Inferior parietal cortex (tissue), 1 donor: Measurements from ENCODE around the gene LENEP.

Experiments used
- DNase-seq: peaks from one replicate; pipeline ENCODE4 v3.0.0-alpha.2; 2016; ENCODE audit errors: extremely low spot score

LENEP gene

DNA sequence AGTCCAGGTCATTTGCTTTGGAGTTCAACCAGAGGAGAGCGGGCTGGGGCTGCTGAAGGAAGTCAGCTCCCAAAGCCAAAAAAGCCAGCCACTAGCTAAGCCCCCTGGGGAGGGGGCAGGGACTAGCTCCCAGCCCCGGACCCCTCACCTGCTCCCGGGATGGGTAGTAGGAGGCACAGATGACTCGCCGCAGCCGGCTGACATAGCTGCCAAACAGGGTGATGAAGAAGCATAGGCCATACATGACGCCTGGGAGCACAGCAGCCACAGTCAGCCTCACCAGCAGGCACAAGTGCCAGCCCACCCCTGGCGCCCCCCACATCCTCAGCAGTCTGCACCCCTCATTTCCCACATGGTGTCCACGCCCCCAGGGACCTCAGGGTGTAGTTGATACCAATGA lies 32.8 kb downstream of the LENEP start:
- no peak for DNase-seq

- no peak for DNase-seq
These were observed 33.2 kb downstream of the LENEP start for GRCh38 chr1:155026588-155026987.

DNA sequence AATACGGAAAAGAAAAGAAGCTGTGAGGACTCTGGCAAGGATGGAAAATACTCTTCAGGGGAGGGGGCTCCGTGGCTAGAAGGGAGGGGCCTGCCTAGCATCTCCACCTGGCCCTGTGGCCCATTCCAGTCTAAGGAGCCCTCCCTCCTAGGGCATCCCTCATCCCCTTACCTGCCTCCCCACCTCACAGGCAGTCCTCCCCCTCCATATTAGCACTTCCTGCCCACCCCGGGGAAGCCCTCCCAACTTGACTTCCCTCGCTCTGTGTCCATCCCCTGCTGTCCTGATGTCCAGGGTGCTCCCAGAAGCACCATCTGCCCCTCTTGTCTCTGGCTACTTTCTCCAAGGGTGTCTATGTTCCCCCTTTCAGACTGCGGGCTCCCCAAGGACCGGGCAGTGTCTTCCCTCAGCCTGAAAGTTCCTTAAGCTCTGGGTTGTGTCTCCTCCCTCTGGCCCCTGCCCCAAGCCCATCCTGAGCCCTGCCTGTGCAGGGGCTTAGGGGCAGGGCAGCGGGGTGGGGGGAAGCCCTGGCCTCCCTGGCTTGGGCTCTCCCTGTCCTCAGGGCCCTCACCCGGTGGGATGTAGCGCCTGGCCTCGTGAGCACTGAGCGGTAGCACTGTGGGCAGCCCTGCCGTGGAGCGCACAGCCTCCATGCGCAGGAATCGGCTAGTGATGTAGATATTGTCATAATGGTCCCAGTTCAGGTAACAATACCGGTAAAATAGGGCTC lies 36.3 kb downstream of the LENEP start:
- no peak for DNase-seq

GRCh38 chr1:155030243-155030795 lies 36.9 kb downstream of the LENEP start:
- no peak for DNase-seq

GRCh38 chr1:155030899-155031298 lies 37.5 kb downstream of the LENEP start:
- no peak for DNase-seq

GRCh38 chr1:155032886-155033285 lies 39.5 kb downstream of the LENEP start:
- DNase-seq = no peak

- no peak for DNase-seq
These were observed 40.1 kb downstream of the LENEP start, which contains the start of the genes DCST1 and DCST2 for GRCh38 chr1:155033524-155033923. TSS of gene DCST1 (plus strand) at chr1:155033824. CDS start at chr1:155034037, 213 bp downstream. TSS of gene DCST2 (minus strand) at chr1:155033781. CDS start at chr1:155033701, 80 bp downstream.

- no peak for DNase-seq
These were observed 41.2 kb downstream of the LENEP start for GRCh38 chr1:155034318-155035208.

DNA sequence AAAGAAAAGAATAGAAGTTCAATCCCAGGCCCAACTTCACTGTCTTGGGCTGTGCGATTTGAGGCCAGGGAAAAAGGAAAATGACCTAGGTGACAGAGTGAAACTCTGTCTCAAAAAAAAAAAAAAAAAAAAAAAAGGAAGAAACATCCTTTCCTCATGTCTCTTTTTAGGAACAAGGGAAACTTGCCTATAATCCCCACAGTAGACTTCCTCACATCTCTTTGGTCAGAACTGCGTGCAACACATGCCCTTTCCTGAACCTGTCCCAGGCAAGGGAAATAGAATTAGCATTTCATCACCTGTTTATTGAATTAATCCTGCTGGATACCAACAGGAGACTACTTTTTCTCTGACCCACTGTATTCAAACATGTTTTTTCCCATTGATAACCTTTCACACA lies 42.5 kb downstream of the LENEP start:
- no peak for DNase-seq

GRCh38 chr1:155037043-155037442 lies 43.7 kb downstream of the LENEP start:
- DNase-seq = no peak

GRCh38 chr1:155037851-155038441 lies 44.6 kb downstream of the LENEP start:
- no peak for DNase-seq

GRCh38 chr1:155038602-155039307 lies 45.4 kb downstream of the LENEP start:
- DNase-seq = no peak

- no peak for DNase-seq
These were observed 45.9 kb downstream of the LENEP start for GRCh38 chr1:155039308-155039669.

GRCh38 chr1:155040358-155041093 lies 47.1 kb downstream of the LENEP start:
- no peak for DNase-seq

- no peak for DNase-seq
These were observed 49.4 kb downstream of the LENEP start for GRCh38 chr1:155042789-155043188.

DNA sequence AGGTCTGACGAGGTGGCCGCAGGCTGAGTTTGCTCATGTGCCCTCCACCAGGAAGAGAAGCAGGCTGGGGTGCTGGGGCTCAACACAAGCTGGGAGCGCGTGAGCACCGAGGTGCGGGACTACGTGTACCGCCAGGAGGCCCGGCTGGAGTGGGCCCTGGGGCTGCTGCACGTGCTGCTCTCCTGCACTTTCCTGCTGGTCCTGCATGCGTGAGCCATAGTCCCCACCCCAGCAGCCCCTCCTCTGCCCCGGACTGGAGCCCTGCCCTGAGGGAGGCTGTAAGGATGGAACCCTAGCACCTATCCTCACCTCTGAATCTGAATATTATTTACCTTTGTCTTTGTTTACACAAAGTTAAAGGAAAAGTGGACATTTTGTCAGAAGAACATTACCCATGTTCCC lies 49.9 kb downstream of the LENEP start:
- DNase-seq = no peak

DNA sequence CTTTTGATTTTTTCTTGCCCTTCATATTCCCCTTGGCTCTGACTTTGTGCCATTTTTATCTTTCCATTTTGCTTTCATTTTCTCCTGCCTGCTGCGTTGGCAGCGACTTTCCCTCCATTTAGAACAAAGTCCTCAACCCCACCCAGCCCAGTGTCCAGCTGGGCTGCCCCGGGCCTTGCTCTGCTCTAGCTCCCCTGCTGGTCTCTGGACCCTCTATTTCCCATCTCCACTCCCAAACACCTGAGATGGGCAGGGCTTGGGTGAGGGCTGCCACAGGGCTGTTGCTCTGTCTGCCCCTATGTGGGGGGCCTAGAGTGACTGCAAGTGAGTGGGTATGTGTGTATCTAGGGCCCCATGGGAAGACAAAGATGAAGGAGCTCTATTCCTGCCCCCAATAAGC lies 50.4 kb downstream of the LENEP start:
- no peak for DNase-seq
